Myometrial cell (primary cell): ENCODE results near the gene HUWE1. TPM values are rescaled to one million over a fixed set of nuclear protein-coding genes. Genes with fewer than 3 reads are reported as not detected.

Experiments used
- total RNA-seq: library from RNA; depleted of rRNA; stranded (reverse); fragments of >200 nt; gene quantifications from 2 replicates; pipeline ENCODE4 v1.2.3, GENCODE V29; 2015

Gene HUWE1
- 61.1 and 79.9 TPM in 2 replicates for total RNA-seq

GRCh38 chrX:53686151-53686885 is at the start of gene HUWE1:
HUWE1 (minus strand) TSS chrX:53686719; CDS start chrX:53654107, 32,612 bp downstream.

